T-helper 2 cell (primary cell): ENCODE data around the gene DAPK1.

Experiments used
- DNase-seq, 5 experiments: peaks; one replicate each; pipeline versions ENCODE4 v3.0.0 to v3.0.0-alpha.2; 2012 to 2022

Gene DAPK1

GRCh38 chr9:87751423-87751822 lies 253.8 kb downstream of the DAPK1 start:
- no peak for DNase-seq

GRCh38 chr9:87751868-87752267 lies 254.2 kb downstream of the DAPK1 start:
- DNase-seq, result no peak

- no peak for DNase-seq
These were observed 255.6 kb downstream of the DAPK1 start for GRCh38 chr9:87753313-87753712.
